Gastroesophageal sphincter (tissue), 4 donors: Measurements from ENCODE around the gene LYRM4. TPM values are rescaled to one million over a fixed set of nuclear protein-coding genes. Genes with fewer than 3 reads are reported as not detected.
A peak's percentile ranks its signal among the peaks of the same experiment; 100 is the strongest.

ENCODE experiments used
- ATAC-seq: fragments of 150-250 bp; one replicate; pipeline ENCODE4 v1.9.1; 2016; ENCODE audit warnings: mild to moderate bottlenecking, moderate library complexity
- H3K27ac ChIP-seq, 4 donors: fragments of 200-600 bp; sonication (generic) in 3 of 4; 1 replicate in 3 of 4; 2 replicates in 1 of 4; pipeline ENCODE4 v1.5.1; 2016 to 2019
- H3K27me3 ChIP-seq: fragments of 200-600 bp; sonication (generic); one replicate; pipeline ENCODE4 v1.5.1; 2019
- H3K36me3 ChIP-seq, 2 donors: fragments of 200-600 bp; sonication (generic); one replicate each; pipeline ENCODE4 v1.5.1; 2019; ENCODE audit warnings: control low read depth in 1 of 2
- H3K4me1 ChIP-seq, 3 donors: fragments of 200-600 bp; sonication (generic); 1 replicate in 2 of 3; 2 replicates in 1 of 3; pipeline ENCODE4 v1.5.1; 2016 to 2019; ENCODE audit warnings: control low read depth in 2 of 3
- H3K4me3 ChIP-seq, 2 donors: fragments of 200-600 bp; sonication (generic); one replicate each; pipeline ENCODE4 v1.5.1; 2019; ENCODE audit warnings: mild to moderate bottlenecking in 1 of 2, moderate library complexity in 1 of 2
- H3K9me3 ChIP-seq, 3 donors: fragments of 200-600 bp; sonication (generic); one replicate each; pipeline ENCODE4 v1.5.1; 2017 to 2019; ENCODE audit warnings: control low read depth in 2 of 3
- EP300 ChIP-seq: sonication (generic); formaldehyde crosslinking; IDR thresholded peaks from one replicate; pipeline ENCODE4 v1.6.1; 2017; ENCODE audit warnings: antibody characterized with exemption, mild to moderate bottlenecking
- POLR2A ChIP-seq, 2 donors: fragments of 450-650 bp; IDR thresholded peaks; one replicate each; pipeline ENCODE4 v1.6.1; 2017; ENCODE audit warnings: antibody characterized with exemption in 2 of 2, mild to moderate bottlenecking in 2 of 2, moderate library complexity in 1 of 2
- POLR2AphosphoS5 ChIP-seq: sonication (generic); formaldehyde crosslinking; IDR thresholded peaks from one replicate; pipeline ENCODE4 v1.6.1; 2017; ENCODE audit warnings: antibody characterized with exemption
- WGBS, 2 donors: methylation state at CpG; one replicate each; pipeline ENCODE4 v1.1.5; 2018; ENCODE audit warnings: low coverage in 1 of 2; 5-methylcytosine and 5-hydroxymethylcytosine counted together
- total RNA-seq, 4 donors: library from RNA; depleted of rRNA; stranded (reverse); fragments of >200 nt; gene quantifications; one replicate each; pipeline ENCODE4 v1.1.0, GENCODE V29; 2016
- TF ChIP-seq, protein P1 (sequence below), 4 experiments: fragments of 200-600 bp in 2 of 4; fragments of 450-650 bp in 2 of 4; sonication (generic) in 1 of 4; IDR thresholded peaks; one replicate each; pipeline ENCODE4 v1.5.1; 2017 to 2019; ENCODE audit warnings: antibody characterized with exemption in 4 of 4, mild to moderate bottlenecking in 2 of 4, moderate library complexity in 2 of 4

The LYRM4 gene
- total RNA-seq, 4 donors from 2014 or later, result 16.4 to 27.9 (median 20.5) TPM

DNA sequence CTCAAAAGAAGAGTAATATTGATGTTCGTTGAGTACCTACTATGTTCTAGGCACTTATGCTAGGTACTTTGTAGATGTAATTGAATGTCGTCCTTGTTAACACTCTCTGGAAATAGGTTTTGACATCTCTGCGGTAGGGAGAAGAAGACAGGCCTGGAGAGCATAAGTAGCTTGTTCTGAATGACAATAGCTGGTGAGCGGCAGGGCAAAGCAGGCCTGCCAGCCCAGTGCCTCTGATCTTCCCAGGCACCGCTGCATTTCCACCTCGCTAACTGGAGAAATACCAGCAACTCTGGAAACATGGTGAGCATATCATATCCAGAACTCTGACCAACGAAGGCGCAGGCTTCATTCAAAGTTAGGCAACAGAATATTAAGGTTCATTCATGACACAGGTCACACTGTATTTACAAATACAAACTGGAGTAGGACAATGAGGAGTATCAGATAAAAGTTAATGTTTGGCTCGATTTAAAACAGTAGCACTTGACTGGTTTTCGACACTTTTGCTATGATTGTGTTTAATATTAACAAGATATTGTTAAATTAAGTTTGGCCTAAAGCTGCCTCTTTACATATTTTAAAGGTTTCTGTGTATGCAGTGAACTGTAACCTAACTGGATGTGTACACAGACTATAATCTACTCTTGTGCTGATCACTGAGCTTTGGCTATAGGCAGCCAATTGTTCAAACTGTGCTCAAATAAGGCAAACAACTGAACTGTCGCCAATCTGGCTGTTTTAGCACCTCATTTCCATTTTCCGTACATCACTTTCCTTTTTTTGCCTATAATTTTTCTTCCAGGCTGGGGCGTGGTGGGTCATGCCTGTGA lies 121.5 kb downstream of the LYRM4 start:
- H3K9me3 ChIP-seq, result no peaks in the 10 kb centered on the region
- ATAC-seq, result no peak
- H3K27me3 ChIP-seq, result no peaks in the 10 kb centered on the region
- H3K27ac ChIP-seq, result no peak overlapping the region
- TF ChIP-seq POLR2AphosphoS5 (no peak), EP300 (no peak), POLR2A (IDR thresholded peaks at IDR 0.05) (no peak)
- TF ChIP-seq, protein P1, sequence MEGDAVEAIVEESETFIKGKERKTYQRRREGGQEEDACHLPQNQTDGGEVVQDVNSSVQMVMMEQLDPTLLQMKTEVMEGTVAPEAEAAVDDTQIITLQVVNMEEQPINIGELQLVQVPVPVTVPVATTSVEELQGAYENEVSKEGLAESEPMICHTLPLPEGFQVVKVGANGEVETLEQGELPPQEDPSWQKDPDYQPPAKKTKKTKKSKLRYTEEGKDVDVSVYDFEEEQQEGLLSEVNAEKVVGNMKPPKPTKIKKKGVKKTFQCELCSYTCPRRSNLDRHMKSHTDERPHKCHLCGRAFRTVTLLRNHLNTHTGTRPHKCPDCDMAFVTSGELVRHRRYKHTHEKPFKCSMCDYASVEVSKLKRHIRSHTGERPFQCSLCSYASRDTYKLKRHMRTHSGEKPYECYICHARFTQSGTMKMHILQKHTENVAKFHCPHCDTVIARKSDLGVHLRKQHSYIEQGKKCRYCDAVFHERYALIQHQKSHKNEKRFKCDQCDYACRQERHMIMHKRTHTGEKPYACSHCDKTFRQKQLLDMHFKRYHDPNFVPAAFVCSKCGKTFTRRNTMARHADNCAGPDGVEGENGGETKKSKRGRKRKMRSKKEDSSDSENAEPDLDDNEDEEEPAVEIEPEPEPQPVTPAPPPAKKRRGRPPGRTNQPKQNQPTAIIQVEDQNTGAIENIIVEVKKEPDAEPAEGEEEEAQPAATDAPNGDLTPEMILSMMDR (IDR thresholded peaks at IDR 0.05), result no peak
- no peak overlapping the region for H3K4me3 ChIP-seq
- 73 to 80% methylated on average over 9 to 11 of the region's 13 CpGs for WGBS, 2 donors
- H3K4me1 ChIP-seq, result peaks cover 0 to 8% (median 0%) of the 10 kb centered on the region in 3 donors
- H3K36me3 ChIP-seq, result no peaks in the 10 kb centered on the region

DNA sequence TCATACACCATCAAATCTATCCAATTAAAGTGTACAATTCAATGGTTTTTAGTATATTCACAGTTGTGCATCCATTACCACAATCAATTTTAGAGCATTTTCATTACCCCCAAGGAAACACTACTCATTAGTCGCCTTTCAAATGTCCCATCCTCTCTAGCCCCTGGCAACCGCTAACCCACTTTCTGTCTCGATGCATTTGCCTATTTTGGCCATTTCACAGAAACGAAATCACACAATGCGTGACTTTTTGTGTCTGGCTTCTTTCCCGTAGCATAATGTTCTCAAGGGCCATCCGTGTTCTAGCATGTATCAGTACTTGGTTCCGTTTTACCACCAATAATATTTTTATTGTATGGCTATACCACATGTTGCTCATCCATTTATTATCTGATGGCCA lies 123.9 kb downstream of the LYRM4 start:
- whole genome bisulfite sequencing, 2 donors, result 76 to 96% methylated on average over 7 to 8 of the region's 8 CpGs
- Histone ChIP-seq H3K36me3 (no peaks in the 10 kb centered on the region), H3K27ac (no peak overlapping the region), H3K4me1 (peaks cover 0 to 15% (median 1%) of the 10 kb centered on the region in 3 donors), H3K27me3 (no peaks in the 10 kb centered on the region), H3K9me3 (no peaks in the 10 kb centered on the region), H3K4me3 (no peak overlapping the region)
- TF ChIP-seq POLR2AphosphoS5 (no peak), POLR2A (IDR thresholded peaks at IDR 0.05) (no peak), EP300 (no peak)
- TF ChIP-seq, protein P1 (IDR thresholded peaks at IDR 0.05), result no peak
- no peak for ATAC-seq

DNA sequence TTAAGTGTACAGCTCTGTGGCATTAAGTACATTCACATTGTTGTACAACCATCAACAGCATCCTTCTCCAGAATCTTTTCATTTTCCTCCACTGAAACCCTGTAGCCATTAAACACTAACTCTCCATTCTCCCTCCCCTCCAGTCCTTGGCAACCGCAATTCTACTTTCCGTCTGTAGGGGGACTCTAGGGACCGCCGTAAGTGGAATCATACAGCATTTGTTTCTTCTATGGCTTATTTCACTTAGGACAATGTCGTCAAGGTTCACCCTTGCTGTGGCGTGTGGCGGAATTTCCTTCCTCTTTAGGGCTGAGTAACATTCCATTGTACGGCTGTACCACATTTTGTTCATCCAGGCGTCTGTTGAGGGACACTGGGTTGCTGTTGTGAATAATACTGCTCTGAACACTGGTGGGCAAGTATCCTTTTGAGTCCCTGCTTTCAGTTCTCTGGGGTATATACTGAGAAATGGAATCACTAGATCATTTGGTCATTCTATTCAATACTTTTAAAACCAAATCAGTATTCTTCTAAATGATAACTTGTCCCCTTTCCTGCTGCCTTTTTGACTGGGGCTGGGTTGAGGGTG lies 124.9 kb downstream of the LYRM4 start:
- Histone ChIP-seq H3K27me3 (no peaks in the 10 kb centered on the region), H3K4me3 (no peak overlapping the region), H3K36me3 (no peaks in the 10 kb centered on the region), H3K9me3 (no peaks in the 10 kb centered on the region), H3K27ac (no peak overlapping the region), H3K4me1 (peaks cover 0 to 23% (median 3%) of the 10 kb centered on the region in 3 donors)
- ATAC-seq, result no peak
- 44 to 48% methylated on average over 7 to 9 of the region's 9 CpGs for WGBS, 2 donors
- TF ChIP-seq POLR2A (IDR thresholded peaks at IDR 0.05), result no peak
- TF ChIP-seq, protein P1 (IDR thresholded peaks at IDR 0.05), result peak; percentile 26 to 68 (median 30)

DNA sequence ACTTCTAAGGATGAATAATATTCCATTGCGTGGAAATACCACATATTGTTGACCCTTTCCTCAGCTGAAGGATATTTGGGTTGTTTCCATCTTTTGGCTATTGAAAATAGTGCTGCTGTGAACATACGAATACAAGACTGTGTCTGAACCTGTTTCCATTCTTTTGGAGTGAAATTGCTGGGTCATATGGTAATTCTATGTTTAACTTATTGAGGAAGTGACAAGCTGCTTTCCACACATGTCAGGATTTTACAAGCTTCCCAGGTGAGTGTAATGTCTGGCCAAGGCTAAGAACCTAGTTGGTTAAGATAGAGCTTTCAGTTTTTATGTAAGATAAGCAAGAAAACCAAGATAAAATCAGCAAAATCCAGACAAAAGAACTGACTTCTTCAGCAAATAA lies 126.8 kb downstream of the LYRM4 start:
- H3K4me1 ChIP-seq, result peaks cover 0 to 23% (median 3%) of the 10 kb centered on the region in 3 donors

More for the DNA sequence above, 126.8 kb downstream of the LYRM4 start:
- H3K27ac ChIP-seq, result no peak overlapping the region
- WGBS, 2 donors, result 84 to 100% methylated on average over 2 of the region's 2 CpGs
- TF ChIP-seq POLR2AphosphoS5 (no peak), POLR2A (IDR thresholded peaks at IDR 0.05) (no peak), EP300 (no peak)
- TF ChIP-seq, protein P1 (IDR thresholded peaks at IDR 0.05), result no peak
- H3K36me3 ChIP-seq, result no peaks in the 10 kb centered on the region
- ATAC-seq, result no peak
- H3K27me3 ChIP-seq, result no peaks in the 10 kb centered on the region
- no peak overlapping the region for H3K4me3 ChIP-seq
- no peaks in the 10 kb centered on the region for H3K9me3 ChIP-seq
